Sigmoid colon (tissue), 7 donors: Measurements from ENCODE around the gene TDRD7. TPM values are rescaled to one million over a fixed set of nuclear protein-coding genes. Genes with fewer than 3 reads are reported as not detected.

Experiments
- DNase-seq: peaks from one replicate; pipeline ENCODE4 v3.0.0-alpha.2; 2019
- H3K27ac ChIP-seq, 4 donors: fragments of 200-600 bp; sonication (generic); one replicate each; pipeline ENCODE4 v1.5.1; 2016 to 2019; ENCODE audit warnings: mild to moderate bottlenecking in 1 of 4
- H3K27me3 ChIP-seq, 3 donors: fragments of 200-600 bp; sonication (generic); one replicate each; pipeline ENCODE4 v1.5.1; 2019; ENCODE audit warnings: mild to moderate bottlenecking in 1 of 3
- H3K36me3 ChIP-seq, 4 donors: fragments of 200-600 bp; sonication (generic); one replicate each; pipeline ENCODE4 v1.5.1; 2016 to 2019
- H3K4me1 ChIP-seq, 4 donors: fragments of 200-600 bp; sonication (generic); one replicate each; pipeline ENCODE4 v1.5.1; 2017 to 2019
- H3K4me3 ChIP-seq, 4 donors: fragments of 200-600 bp; sonication (generic); one replicate each; pipeline ENCODE4 v1.5.1; 2017 to 2019; ENCODE audit warnings: mild to moderate bottlenecking in 2 of 4, moderate library complexity in 1 of 4
- H3K9me3 ChIP-seq, 4 donors: fragments of 200-600 bp in 3 of 4; sonication (generic) in 3 of 4; one replicate each; pipeline versions ENCODE4 v1.5.1 to v1.6.1; 2013 to 2019
- EP300 ChIP-seq, 4 donors: sonication (generic); formaldehyde crosslinking; IDR thresholded peaks; one replicate each; pipeline ENCODE4 v1.6.1; 2017; ENCODE audit warnings: antibody characterized with exemption in 4 of 4
- POLR2A ChIP-seq, 2 donors: fragments of 450-650 bp; IDR thresholded peaks; one replicate each; pipeline ENCODE4 v1.6.1; 2016; ENCODE audit warnings: antibody characterized with exemption in 2 of 2, mild to moderate bottlenecking in 2 of 2, moderate library complexity in 2 of 2
- POLR2AphosphoS5 ChIP-seq, 4 donors: sonication (generic); formaldehyde crosslinking; IDR thresholded peaks; one replicate each; pipeline ENCODE4 v1.6.1; 2017; ENCODE audit warnings: antibody characterized with exemption in 4 of 4
- WGBS, 2 donors: extraction: QIAGEN DNeasy Blood & Tissue Kit; methylation state at CpG; one replicate each; pipeline ENCODE4 v1.1.7; 2013; 5-methylcytosine and 5-hydroxymethylcytosine counted together
- intact Hi-C: fragments of 100-400 bp; cut with DNase I; formaldehyde crosslinking; loops from one replicate; pipeline ENCODE4 v1.15.1; 2023
- polyA plus RNA-seq, 3 donors: library from polyadenylated mRNA; stranded (reverse); fragments of 200-250 nt; gene quantifications; one replicate each; pipeline ENCODE4 v1.2.3, GENCODE V29; 2013
- total RNA-seq, 4 donors: library from RNA; depleted of rRNA; stranded (reverse); fragments of >200 nt; gene quantifications; one replicate each; pipeline ENCODE4 v1.1.0, GENCODE V29; 2016
- TF ChIP-seq, protein P1 (sequence below), 4 experiments: fragments of 450-650 bp in 3 of 4; fragments of 200-600 bp in 1 of 4; IDR thresholded peaks; one replicate each; pipeline ENCODE4 v1.5.1; 2016 to 2019; ENCODE audit warnings: antibody characterized with exemption in 4 of 4, mild to moderate bottlenecking in 3 of 4, moderate library complexity in 2 of 4
- donor health status: healthy with polysubstance abuse.
- donor health status: Bipolar disorder and iron deficiency.
- donor health status: healthy.

The TDRD7 gene
- total and polyA plus RNA-seq, 7 donors = 10.5 to 25.7 (median 17.5) TPM

DNA sequence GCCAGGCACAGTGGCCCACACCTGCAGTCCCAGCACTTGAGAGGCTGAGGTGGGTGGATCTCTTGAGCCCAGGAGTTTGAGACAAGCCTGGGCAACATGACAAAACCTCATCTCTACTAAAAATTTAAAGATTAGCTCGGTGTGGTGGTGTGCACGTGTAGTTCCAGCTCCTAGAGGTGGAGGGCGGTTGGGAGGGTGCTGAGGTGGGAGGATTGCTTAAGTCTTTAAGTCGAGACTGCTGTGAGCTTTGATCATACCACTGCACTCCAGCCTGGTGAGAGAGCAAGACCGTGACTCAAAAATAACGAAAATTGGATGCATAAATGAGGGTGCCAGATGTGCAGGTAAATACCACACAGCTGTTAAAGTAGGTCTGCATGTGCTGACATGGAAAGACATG, 39.3 kb upstream of the TDRD7 start:
- H3K9me3 ChIP-seq = no peaks in the 10 kb centered on the region
- TF ChIP-seq EP300 (IDR thresholded peaks at IDR 0.05) (no peak), POLR2A (IDR thresholded peaks at IDR 0.05) (no peak), POLR2AphosphoS5 (IDR thresholded peaks at IDR 0.05) (no peak)
- TF ChIP-seq, protein P1, sequence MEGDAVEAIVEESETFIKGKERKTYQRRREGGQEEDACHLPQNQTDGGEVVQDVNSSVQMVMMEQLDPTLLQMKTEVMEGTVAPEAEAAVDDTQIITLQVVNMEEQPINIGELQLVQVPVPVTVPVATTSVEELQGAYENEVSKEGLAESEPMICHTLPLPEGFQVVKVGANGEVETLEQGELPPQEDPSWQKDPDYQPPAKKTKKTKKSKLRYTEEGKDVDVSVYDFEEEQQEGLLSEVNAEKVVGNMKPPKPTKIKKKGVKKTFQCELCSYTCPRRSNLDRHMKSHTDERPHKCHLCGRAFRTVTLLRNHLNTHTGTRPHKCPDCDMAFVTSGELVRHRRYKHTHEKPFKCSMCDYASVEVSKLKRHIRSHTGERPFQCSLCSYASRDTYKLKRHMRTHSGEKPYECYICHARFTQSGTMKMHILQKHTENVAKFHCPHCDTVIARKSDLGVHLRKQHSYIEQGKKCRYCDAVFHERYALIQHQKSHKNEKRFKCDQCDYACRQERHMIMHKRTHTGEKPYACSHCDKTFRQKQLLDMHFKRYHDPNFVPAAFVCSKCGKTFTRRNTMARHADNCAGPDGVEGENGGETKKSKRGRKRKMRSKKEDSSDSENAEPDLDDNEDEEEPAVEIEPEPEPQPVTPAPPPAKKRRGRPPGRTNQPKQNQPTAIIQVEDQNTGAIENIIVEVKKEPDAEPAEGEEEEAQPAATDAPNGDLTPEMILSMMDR (IDR thresholded peaks at IDR 0.05) = no peak
- no peaks in the 10 kb centered on the region for H3K27me3 ChIP-seq
- H3K4me3 ChIP-seq = no peak overlapping the region
- H3K4me1 ChIP-seq = no peaks in the 10 kb centered on the region
- peaks cover 0 to 76% (median 9%) of the 10 kb centered on the region in 4 donors for H3K36me3 ChIP-seq
- intact Hi-C loops = no loop called here
- WGBS, 2 donors = 57 to 79% methylated on average over 6 of the region's 6 CpGs
- H3K27ac ChIP-seq = no peak overlapping the region
- DNase-seq = no peak

DNA sequence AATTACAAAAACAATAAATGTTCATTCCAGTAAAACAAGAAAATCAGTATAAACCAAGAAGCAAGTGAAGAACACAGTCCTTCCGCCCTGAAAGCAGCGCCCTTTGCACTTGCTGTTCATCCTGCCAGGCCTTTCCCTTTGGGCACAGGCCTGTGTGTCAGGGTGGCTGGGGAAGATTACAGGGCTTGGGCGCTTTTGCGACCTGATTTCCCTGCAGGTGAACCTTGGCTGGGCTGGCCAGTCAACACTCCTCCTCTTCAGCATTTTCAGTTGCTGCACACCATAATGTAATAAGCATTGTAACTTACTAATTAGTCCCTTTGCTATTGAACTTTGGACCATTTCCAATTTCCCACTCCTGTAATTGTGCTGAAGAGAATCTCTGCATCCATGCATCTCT, 38.6 kb upstream of the TDRD7 start:
- intact Hi-C loops = no loop called here
- Histone ChIP-seq H3K9me3 (no peaks in the 10 kb centered on the region), H3K27me3 (no peaks in the 10 kb centered on the region), H3K4me3 (no peak overlapping the region), H3K27ac (no peak overlapping the region), H3K36me3 (peaks cover 0 to 75% (median 11%) of the 10 kb centered on the region in 4 donors), H3K4me1 (no peaks in the 10 kb centered on the region)
- DNase-seq = no peak
- 37 to 73% methylated on average over 4 of the region's 4 CpGs for WGBS, 2 donors
- TF ChIP-seq EP300 (IDR thresholded peaks at IDR 0.05) (no peak), POLR2A (IDR thresholded peaks at IDR 0.05) (no peak), POLR2AphosphoS5 (IDR thresholded peaks at IDR 0.05) (no peak)
- TF ChIP-seq, protein P1 (IDR thresholded peaks at IDR 0.05) = no peak

DNA sequence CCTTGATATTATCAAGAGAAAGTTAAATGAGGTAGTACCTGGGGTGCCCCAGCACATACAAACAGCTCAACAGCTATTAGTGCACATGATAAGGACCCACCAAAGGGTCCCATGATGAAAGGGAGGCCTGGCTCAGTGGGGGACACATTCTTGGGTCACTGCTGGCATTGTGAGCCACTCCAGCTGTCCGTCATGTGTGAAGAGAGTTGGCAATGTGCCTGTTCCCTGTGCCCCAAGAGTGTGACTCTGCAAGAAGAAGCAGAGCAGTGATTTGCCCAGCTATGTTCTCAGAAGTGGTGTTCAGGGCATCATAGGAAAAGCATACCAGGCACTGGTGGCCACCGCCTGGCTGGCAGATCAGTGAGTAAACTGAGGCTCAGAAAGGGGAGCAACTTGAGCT, 37.1 kb upstream of the TDRD7 start:
- DNase-seq = no peak
- 91% methylated on average over 2 of the region's 2 CpGs for WGBS, 2 donors
- Histone ChIP-seq H3K27me3 (no peaks in the 10 kb centered on the region), H3K9me3 (no peaks in the 10 kb centered on the region), H3K4me3 (no peak overlapping the region), H3K27ac (no peak overlapping the region), H3K36me3 (peaks cover 0 to 72% (median 11%) of the 10 kb centered on the region in 4 donors), H3K4me1 (no peaks in the 10 kb centered on the region)
- TF ChIP-seq POLR2AphosphoS5 (IDR thresholded peaks at IDR 0.05) (no peak), POLR2A (IDR thresholded peaks at IDR 0.05) (no peak), EP300 (IDR thresholded peaks at IDR 0.05) (no peak)
- TF ChIP-seq, protein P1 (IDR thresholded peaks at IDR 0.05) = no peak
- intact Hi-C loops = no loop called here

GRCh38 chr9:97376902-97377301, 35.0 kb upstream of the TDRD7 start:
- Histone ChIP-seq H3K9me3 (no peaks in the 10 kb centered on the region), H3K4me3 (no peak overlapping the region), H3K36me3 (peaks cover 0 to 63% (median 12%) of the 10 kb centered on the region in 4 donors), H3K27me3 (no peaks in the 10 kb centered on the region), H3K4me1 (no peaks in the 10 kb centered on the region), H3K27ac (no peak overlapping the region)
- DNase-seq = no peak
- intact Hi-C loops = no loop called here
- 84 to 85% methylated on average over 6 of the region's 6 CpGs for WGBS, 2 donors
- TF ChIP-seq EP300 (IDR thresholded peaks at IDR 0.05) = no peak
- TF ChIP-seq, protein P1 (IDR thresholded peaks at IDR 0.05) = no peak
- no peak for TF ChIP-seq POLR2A (IDR thresholded peaks at IDR 0.05)
- no peak for TF ChIP-seq POLR2AphosphoS5 (IDR thresholded peaks at IDR 0.05)

- TF ChIP-seq POLR2AphosphoS5 (IDR thresholded peaks at IDR 0.05) = no peak
Measured at GRCh38 chr9:97382099-97382718, 29.7 kb upstream of the TDRD7 start.

More at GRCh38 chr9:97382099-97382718, 29.7 kb upstream of the TDRD7 start:
- Histone ChIP-seq H3K9me3 (no peaks in the 10 kb centered on the region), H3K27me3 (peaks cover 0 to 11% (median under 1%) of the 10 kb centered on the region in 3 donors), H3K27ac (no peak overlapping the region), H3K4me3 (no peak overlapping the region), H3K4me1 (peaks cover 0 to 5% (median 2%) of the 10 kb centered on the region in 4 donors), H3K36me3 (peaks cover 0 to 19% (median 5%) of the 10 kb centered on the region in 4 donors)
- 14 to 74% methylated on average over 2 of the region's 2 CpGs for WGBS, 2 donors
- intact Hi-C loops = no loop called here
- DNase-seq = no peak
